ENCODE results near the gene DLEC1. TPM values are rescaled to one million over a fixed set of nuclear protein-coding genes. Genes with fewer than 3 reads are reported as not detected.

Gene DLEC1
- total and polyA plus RNA-seq, 2 experiments from 2014 or later: 0.31 to 0.66 TPM

DNA sequence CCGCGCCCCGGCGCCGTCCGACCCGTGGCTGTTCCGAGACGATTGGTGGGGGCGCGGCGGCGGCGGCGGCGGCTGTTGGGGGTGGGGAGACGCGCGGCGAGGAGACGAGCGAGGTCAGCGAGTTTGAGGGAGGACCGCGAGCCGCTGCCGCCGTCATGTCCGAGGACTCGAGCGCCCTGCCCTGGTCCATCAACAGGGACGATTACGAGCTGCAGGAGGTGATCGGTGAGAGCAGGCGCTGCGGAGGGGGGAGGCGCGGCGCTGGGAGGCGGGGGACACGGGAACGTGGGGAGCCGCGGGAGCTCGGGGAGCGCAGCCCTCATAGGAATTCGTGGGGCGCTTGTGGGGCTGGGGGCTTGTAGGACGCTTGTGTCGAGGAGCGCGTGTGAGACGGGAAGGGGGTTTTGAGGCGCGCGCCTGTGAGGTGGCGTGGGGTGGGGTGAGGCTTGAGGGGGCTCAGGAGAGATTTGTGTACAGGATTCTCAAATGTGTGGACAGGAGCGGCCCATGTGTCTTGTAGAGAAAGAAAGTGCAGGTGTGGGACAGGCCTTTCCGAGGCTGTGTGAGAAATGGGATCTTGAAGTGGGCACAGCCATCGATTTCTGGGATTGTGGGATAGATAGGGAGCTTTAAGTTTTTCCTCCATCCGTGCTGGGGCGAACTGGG, 126.8 kb downstream of the DLEC1 start:
- peak overlapping the region; percentile 96 for H3K4me3 Mint-ChIP-seq
- ATAC-seq: peak; percentile 28

More for the DNA sequence above, 126.8 kb downstream of the DLEC1 start:
- H3K9me2 ChIP-seq (ENCODE audit: insufficient read depth): no peaks in the 10 kb centered on the region
- H3K27me3 ChIP-seq (ENCODE audit: insufficient read depth): no peaks in the 10 kb centered on the region
- peak overlapping the region; percentile 63; the same call in 1 of the 2 replicates for H3K27ac ChIP-seq (ENCODE audit: low read depth)
- Mint-ChIP-seq H3K27ac (peak overlapping the region; percentile 92), H3K27me3 (ENCODE audit: insufficient read depth, low read depth, poor library complexity) (peaks cover 16% of the 10 kb centered on the region), H3K36me3 (ENCODE audit: low read depth) (0 out of 3 replicates have a peak, but pooled peaks cover 4% of the 10 kb centered on the region), H3K9me3 (0 out of 3 replicates have a peak, but pooled peaks cover 2% of the 10 kb centered on the region), H3K4me1 (peaks cover 23% of the 10 kb centered on the region)
- H3K4me2 ChIP-seq: peak overlapping the region; percentile 81
- peak; percentile 58 for DNase-seq (ENCODE audit: low spot score)
- peak overlapping the region; percentile 52 for H2AFZ ChIP-seq
- H3K4me1 ChIP-seq (ENCODE audit: insufficient read depth): peaks cover 11% of the 10 kb centered on the region
- H3F3A ChIP-seq (replicated peaks; ENCODE audit: low read depth): peaks cover 3% of the 10 kb centered on the region; the same call in 1 of the 2 replicates
- peaks cover 33% of the 10 kb centered on the region for H4K20me1 ChIP-seq (replicated peaks; ENCODE audit: insufficient read depth)
- TF ChIP-seq, protein P1, sequence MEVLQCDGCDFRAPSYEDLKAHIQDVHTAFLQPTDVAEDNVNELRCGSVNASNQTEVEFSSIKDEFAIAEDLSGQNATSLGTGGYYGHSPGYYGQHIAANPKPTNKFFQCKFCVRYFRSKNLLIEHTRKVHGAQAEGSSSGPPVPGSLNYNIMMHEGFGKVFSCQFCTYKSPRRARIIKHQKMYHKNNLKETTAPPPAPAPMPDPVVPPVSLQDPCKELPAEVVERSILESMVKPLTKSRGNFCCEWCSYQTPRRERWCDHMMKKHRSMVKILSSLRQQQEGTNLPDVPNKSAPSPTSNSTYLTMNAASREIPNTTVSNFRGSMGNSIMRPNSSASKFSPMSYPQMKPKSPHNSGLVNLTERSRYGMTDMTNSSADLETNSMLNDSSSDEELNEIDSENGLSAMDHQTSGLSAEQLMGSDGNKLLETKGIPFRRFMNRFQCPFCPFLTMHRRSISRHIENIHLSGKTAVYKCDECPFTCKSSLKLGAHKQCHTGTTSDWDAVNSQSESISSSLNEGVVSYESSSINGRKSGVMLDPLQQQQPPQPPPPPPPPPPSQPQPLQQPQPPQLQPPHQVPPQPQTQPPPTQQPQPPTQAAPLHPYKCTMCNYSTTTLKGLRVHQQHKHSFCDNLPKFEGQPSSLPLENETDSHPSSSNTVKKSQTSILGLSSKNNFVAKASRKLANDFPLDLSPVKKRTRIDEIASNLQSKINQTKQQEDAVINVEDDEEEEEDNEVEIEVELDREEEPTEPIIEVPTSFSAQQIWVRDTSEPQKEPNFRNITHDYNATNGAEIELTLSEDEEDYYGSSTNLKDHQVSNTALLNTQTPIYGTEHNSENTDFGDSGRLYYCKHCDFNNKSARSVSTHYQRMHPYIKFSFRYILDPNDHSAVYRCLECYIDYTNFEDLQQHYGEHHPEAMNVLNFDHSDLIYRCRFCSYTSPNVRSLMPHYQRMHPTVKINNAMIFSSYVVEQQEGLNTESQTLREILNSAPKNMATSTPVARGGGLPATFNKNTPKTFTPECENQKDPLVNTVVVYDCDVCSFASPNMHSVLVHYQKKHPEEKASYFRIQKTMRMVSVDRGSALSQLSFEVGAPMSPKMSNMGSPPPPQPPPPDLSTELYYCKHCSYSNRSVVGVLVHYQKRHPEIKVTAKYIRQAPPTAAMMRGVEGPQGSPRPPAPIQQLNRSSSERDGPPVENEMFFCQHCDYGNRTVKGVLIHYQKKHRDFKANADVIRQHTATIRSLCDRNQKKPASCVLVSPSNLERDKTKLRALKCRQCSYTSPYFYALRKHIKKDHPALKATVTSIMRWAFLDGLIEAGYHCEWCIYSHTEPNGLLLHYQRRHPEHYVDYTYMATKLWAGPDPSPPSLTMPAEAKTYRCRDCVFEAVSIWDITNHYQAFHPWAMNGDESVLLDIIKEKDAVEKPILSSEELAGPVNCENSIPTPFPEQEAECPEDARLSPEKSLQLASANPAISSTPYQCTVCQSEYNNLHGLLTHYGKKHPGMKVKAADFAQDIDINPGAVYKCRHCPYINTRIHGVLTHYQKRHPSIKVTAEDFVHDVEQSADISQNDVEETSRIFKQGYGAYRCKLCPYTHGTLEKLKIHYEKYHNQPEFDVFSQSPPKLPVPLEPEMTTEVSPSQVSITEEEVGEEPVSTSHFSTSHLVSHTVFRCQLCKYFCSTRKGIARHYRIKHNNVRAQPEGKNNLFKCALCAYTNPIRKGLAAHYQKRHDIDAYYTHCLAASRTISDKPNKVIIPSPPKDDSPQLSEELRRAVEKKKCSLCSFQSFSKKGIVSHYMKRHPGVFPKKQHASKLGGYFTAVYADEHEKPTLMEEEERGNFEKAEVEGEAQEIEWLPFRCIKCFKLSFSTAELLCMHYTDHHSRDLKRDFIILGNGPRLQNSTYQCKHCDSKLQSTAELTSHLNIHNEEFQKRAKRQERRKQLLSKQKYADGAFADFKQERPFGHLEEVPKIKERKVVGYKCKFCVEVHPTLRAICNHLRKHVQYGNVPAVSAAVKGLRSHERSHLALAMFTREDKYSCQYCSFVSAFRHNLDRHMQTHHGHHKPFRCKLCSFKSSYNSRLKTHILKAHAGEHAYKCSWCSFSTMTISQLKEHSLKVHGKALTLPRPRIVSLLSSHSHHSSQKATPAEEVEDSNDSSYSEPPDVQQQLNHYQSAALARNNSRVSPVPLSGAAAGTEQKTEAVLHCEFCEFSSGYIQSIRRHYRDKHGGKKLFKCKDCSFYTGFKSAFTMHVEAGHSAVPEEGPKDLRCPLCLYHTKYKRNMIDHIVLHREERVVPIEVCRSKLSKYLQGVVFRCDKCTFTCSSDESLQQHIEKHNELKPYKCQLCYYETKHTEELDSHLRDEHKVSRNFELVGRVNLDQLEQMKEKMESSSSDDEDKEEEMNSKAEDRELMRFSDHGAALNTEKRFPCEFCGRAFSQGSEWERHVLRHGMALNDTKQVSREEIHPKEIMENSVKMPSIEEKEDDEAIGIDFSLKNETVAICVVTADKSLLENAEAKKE (CRISPR knock-in tag; IDR thresholded peaks at IDR 0.05): no peak
- TF ChIP-seq POLR2AphosphoS5 (IDR thresholded peaks at IDR 0.05; ENCODE audit: low read depth) (no peak), ETS1 (IDR thresholded peaks at IDR 0.05) (no peak), EZH2phosphoT487 (IDR thresholded peaks at IDR 0.05; ENCODE audit: unreplicated experiment) (no peak), STAT1 (IDR thresholded peaks at IDR 0.05; ENCODE audit: unreplicated experiment) (no peak), CREB1 (CRISPR knock-in tag; IDR thresholded peaks at IDR 0.05; ENCODE audit: low read depth) (no peak), ZNF331 (CRISPR knock-in tag; IDR thresholded peaks at IDR 0.05; ENCODE audit: low read depth) (no peak), NANOG (IDR thresholded peaks at IDR 0.05; ENCODE audit: borderline replicate concordance) (no peak)
- peaks cover 53% of the 10 kb centered on the region for H3K79me2 ChIP-seq (replicated peaks; ENCODE audit: insufficient read depth)
- H3K36me3 ChIP-seq (ENCODE audit: insufficient read depth): no peaks in the 10 kb centered on the region
- peak overlapping the region; percentile 54 for H3K4me3 ChIP-seq

Data from GM23338 (cell line).